ENCODE results near the gene ZNF670.

GRCh38 chr1:247119600-247120407, 41.2 kb upstream of the ZNF670 start:
- no peak for TF ChIP-seq EZH2 (IDR thresholded peaks at IDR 0.05; ENCODE audit: insufficient read depth, poor library complexity, severe bottlenecking)
- TF ChIP-seq EZH2phosphoT487 (IDR thresholded peaks at IDR 0.05; ENCODE audit: insufficient read depth, low read depth): no peak

All from GM23248 (cell line).